Adrenal gland (tissue), 5 donors: Measurements from ENCODE around the gene ZFP30.

Experiments
- POLR2A ChIP-seq, 2 donors: fragments of 450-650 bp; IDR thresholded peaks; one replicate each; pipeline ENCODE4 v1.6.1; 2017; ENCODE audit warnings: antibody characterized with exemption in 2 of 2, mild to moderate bottlenecking in 2 of 2, moderate library complexity in 1 of 2
- TF ChIP-seq, protein P1 (sequence below), 6 experiments: fragments of 450-650 bp in 4 of 6; fragments of 200-600 bp in 2 of 6; sonication (generic) in 1 of 6; IDR thresholded peaks; 1 replicate in 5 of 6; 2 replicates in 1 of 6; pipeline versions ENCODE4 v1.5.1 to v1.8.0; 2016 to 2021; ENCODE audit warnings: antibody characterized with exemption in 6 of 6, mild to moderate bottlenecking in 2 of 6, moderate library complexity in 1 of 6
- donor health status: DM: no; HTN: no; CAD: no.

DNA sequence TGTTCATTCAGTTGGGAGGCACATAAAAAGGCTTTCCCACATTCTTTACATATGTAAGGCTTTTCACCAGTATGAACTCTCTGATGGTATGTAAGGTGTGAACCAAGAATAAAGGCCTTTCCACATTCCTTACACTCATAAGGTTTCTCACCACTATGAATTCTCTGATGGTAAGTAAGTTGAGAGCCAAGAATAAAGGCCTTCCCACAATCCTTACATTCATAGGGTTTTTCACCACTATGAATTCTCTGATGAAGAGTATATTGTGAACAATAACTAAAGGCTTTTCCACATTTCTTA is 89.9 kb downstream of the ZFP30 start:
- TF ChIP-seq, protein P1, sequence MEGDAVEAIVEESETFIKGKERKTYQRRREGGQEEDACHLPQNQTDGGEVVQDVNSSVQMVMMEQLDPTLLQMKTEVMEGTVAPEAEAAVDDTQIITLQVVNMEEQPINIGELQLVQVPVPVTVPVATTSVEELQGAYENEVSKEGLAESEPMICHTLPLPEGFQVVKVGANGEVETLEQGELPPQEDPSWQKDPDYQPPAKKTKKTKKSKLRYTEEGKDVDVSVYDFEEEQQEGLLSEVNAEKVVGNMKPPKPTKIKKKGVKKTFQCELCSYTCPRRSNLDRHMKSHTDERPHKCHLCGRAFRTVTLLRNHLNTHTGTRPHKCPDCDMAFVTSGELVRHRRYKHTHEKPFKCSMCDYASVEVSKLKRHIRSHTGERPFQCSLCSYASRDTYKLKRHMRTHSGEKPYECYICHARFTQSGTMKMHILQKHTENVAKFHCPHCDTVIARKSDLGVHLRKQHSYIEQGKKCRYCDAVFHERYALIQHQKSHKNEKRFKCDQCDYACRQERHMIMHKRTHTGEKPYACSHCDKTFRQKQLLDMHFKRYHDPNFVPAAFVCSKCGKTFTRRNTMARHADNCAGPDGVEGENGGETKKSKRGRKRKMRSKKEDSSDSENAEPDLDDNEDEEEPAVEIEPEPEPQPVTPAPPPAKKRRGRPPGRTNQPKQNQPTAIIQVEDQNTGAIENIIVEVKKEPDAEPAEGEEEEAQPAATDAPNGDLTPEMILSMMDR (IDR thresholded peaks at IDR 0.05) = no peak
- no peak for TF ChIP-seq POLR2A (IDR thresholded peaks at IDR 0.05)
